ENCODE measurements around the gene MYBPC3.

DNA sequence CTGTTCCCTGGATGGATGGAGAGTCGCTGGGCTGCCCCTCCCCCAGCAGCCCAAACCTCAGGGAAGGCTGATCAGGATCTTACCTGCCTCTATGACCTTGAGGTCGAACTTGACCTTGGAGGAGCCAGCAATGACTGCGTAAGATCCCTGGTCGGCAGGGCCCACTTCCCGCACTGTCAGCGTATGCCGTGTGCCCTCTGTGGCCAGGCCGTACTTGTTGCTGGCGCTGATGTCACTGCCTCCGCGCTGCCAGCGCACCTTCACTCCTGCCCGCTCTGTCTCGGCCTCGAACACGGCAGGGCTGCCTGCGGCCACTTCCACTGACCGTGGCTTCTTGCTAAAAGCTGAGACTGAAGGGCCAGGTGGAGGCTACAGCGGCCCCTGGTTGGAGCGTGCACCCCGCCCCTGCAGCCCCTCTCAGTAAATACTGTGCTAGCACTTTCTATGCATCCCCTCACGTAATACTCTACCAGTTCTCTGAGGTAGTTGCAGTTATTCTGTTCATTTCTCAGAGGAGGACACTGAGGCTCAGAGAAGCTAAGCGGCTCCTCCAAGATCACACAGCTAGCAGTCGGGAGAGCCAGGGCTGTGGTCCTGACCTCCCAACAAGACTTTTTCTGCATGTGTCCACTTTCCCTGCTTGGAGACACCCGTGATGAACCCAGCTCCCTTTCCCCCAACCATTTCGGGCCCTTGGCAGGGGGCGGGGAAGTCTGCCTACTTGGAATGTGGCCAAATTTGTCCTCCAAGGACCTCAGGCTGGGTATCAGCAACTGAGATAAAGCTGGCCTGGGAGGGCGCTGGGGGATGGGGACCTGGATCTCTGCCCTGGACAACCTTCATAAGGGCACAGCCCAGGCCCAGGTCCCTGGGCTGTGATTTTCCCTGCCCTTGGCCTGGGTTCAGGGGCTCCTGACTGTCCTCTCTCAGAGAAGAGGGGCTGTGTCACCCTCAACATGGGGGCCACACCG lies 1.1 kb downstream of the MYBPC3 start:
- TF ChIP-seq CTCF (IDR thresholded peaks at IDR 0.05; ENCODE audit: extremely low read depth in 1 of 2, insufficient read depth in 1 of 2, low read depth in 1 of 2, low read length in 2 of 2) = no peak
- TF ChIP-seq MYC (IDR thresholded peaks at IDR 0.05; ENCODE audit: low read depth, low read length) = no peak
- no peak for TF ChIP-seq EZH2 (IDR thresholded peaks at IDR 0.05; ENCODE audit: borderline replicate concordance, low read depth, low read length, severe bottlenecking)
- TF ChIP-seq POLR2A (IDR thresholded peaks at IDR 0.05; ENCODE audit: low read depth, low read length) = no peak
- TF ChIP-seq POLR2AphosphoS5 (IDR thresholded peaks at IDR 0.05; ENCODE audit: insufficient read depth, low read depth, low read length) = no peak
- TF ChIP-seq FOS (IDR thresholded peaks at IDR 0.05; ENCODE audit: borderline replicate concordance, insufficient read depth, low read length) = no peak
- TF ChIP-seq JUN (IDR thresholded peaks at IDR 0.05; ENCODE audit: borderline replicate concordance, insufficient read depth, insufficient read length, low read depth) = no peak

Data from endothelial cell of umbilical vein (primary cell).